ENCODE results near the gene UBE2G1.
A peak's percentile ranks its signal among the peaks of the same experiment; 100 is the strongest.
"Not testable (repeated sequence)": the region's sequence is repeated elsewhere in the genome, so short reads cannot be mapped to it uniquely, and the experiment has no call there.

Gene UBE2G1

DNA sequence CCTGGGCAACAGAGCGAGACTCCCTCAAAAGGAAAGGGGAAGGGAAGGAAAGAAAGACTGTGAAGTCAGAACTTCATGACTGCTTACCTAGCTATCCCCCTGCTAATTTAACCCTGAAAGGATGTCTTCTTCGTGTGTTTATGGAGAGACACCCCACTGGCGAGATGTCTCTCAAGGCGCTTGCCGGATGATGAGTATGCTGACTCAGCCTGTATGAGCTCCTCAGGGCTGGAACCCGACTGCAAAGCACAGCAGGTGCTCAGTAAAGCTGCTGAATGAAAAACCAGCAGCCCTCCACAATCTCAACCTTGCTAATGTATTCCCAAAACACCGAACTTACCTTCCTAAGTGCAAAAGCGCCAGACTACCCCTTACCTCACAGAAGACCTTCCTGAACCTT is 105.0 kb downstream of the UBE2G1 start:
- Mint-ChIP-seq H3K9me3 (no peaks in the 10 kb centered on the region), H3K4me3 (no peak overlapping the region), H3K36me3 (ENCODE audit: insufficient read depth) (peaks cover 16% of the 10 kb centered on the region), H3K27me3 (no peaks in the 10 kb centered on the region), H3K27ac (no peak overlapping the region), H3K4me1 (ENCODE audit: low read depth in 2 of 2) (peaks cover 38% of the 10 kb centered on the region in 2 donors)
- ATAC-seq (replicated peaks) (no peak), DNase-seq (no peak)

GRCh38 chr17:4258867-4259266 is 107.6 kb downstream of the UBE2G1 start:
- H3K36me3 Mint-ChIP-seq (ENCODE audit: insufficient read depth) = peaks cover 17% of the 10 kb centered on the region
- no peaks in the 10 kb centered on the region for H3K9me3 Mint-ChIP-seq
- H3K27ac Mint-ChIP-seq = no peak overlapping the region
- peaks cover 35% of the 10 kb centered on the region in 2 donors for H3K4me1 Mint-ChIP-seq (ENCODE audit: low read depth in 2 of 2)
- ATAC-seq (replicated peaks) (no peak), DNase-seq (no peak)
- no peak overlapping the region for H3K4me3 Mint-ChIP-seq
- no peaks in the 10 kb centered on the region for H3K27me3 Mint-ChIP-seq

GRCh38 chr17:4256952-4257351 is 109.5 kb downstream of the UBE2G1 start:
- peaks cover 14% of the 10 kb centered on the region for H3K36me3 Mint-ChIP-seq (ENCODE audit: insufficient read depth)
- no peaks in the 10 kb centered on the region for H3K27me3 Mint-ChIP-seq
- no peak overlapping the region for H3K27ac Mint-ChIP-seq
- no peak overlapping the region for H3K4me3 Mint-ChIP-seq
- DNase-seq (no peak), ATAC-seq (replicated peaks) (no peak)
- peaks cover 28 to 40% of the 10 kb centered on the region in 2 donors for H3K4me1 Mint-ChIP-seq (ENCODE audit: low read depth in 2 of 2)
- no peaks in the 10 kb centered on the region for H3K9me3 Mint-ChIP-seq

GRCh38 chr17:4255271-4255670 is 111.2 kb downstream of the UBE2G1 start:
- not testable (repeated sequence) for H3K27me3 Mint-ChIP-seq; H3K9me3 Mint-ChIP-seq; DNase-seq; H3K4me3 Mint-ChIP-seq; ATAC-seq (replicated peaks)
- H3K36me3 Mint-ChIP-seq (ENCODE audit: insufficient read depth) = peaks cover 12% of the 10 kb centered on the region
- peaks cover 24 to 37% of the 10 kb centered on the region in 2 donors for H3K4me1 Mint-ChIP-seq (ENCODE audit: low read depth in 2 of 2)
- H3K27ac Mint-ChIP-seq = peak overlapping the region; percentile 30 to 79

GRCh38 chr17:4250887-4251286 is 115.6 kb downstream of the UBE2G1 start:
- ATAC-seq (replicated peaks) = no peak
- Mint-ChIP-seq H3K27ac (no peak overlapping the region), H3K4me1 (ENCODE audit: low read depth in 2 of 2) (peaks cover 22 to 52% of the 10 kb centered on the region in 2 donors), H3K9me3 (no peaks in the 10 kb centered on the region), H3K27me3 (no peaks in the 10 kb centered on the region), H3K4me3 (no peak overlapping the region), H3K36me3 (ENCODE audit: insufficient read depth) (peaks cover 8% of the 10 kb centered on the region)
- no peak for DNase-seq

DNA sequence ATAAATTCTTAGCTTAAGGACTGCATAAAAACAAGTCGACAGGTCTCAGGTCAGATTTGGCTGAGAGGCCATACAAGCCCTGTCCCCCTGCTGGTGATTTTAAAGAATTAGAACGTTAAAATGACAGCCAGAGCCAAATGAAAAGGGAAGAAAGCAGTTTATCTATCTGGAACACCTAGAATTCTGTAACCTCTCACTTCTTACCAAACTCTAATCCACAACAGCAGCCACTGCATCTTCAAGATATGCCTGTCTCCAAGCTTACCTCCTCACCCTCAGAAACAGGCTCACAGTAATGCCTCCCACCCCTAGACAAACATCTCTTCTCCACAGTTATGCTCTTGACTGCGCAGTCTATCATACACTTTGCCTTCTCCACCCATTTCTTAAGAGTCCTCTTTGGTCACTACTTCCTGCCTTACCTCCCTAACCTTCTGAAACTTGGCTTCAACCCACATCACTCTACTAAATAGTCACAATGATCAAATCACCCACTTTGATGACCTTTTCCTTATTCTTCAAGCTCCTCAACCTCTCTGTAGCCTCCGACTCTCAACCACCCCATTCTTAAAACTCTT is 116.9 kb downstream of the UBE2G1 start:
- DNase-seq (no peak), ATAC-seq (replicated peaks) (no peak)
- no peak overlapping the region for H3K27ac Mint-ChIP-seq
- H3K27me3 Mint-ChIP-seq = no peaks in the 10 kb centered on the region
- peaks cover 7% of the 10 kb centered on the region for H3K36me3 Mint-ChIP-seq (ENCODE audit: insufficient read depth)
- H3K9me3 Mint-ChIP-seq = no peaks in the 10 kb centered on the region
- no peak overlapping the region for H3K4me3 Mint-ChIP-seq
- H3K4me1 Mint-ChIP-seq (ENCODE audit: low read depth in 2 of 2) = peaks cover 21 to 54% of the 10 kb centered on the region in 2 donors

DNA sequence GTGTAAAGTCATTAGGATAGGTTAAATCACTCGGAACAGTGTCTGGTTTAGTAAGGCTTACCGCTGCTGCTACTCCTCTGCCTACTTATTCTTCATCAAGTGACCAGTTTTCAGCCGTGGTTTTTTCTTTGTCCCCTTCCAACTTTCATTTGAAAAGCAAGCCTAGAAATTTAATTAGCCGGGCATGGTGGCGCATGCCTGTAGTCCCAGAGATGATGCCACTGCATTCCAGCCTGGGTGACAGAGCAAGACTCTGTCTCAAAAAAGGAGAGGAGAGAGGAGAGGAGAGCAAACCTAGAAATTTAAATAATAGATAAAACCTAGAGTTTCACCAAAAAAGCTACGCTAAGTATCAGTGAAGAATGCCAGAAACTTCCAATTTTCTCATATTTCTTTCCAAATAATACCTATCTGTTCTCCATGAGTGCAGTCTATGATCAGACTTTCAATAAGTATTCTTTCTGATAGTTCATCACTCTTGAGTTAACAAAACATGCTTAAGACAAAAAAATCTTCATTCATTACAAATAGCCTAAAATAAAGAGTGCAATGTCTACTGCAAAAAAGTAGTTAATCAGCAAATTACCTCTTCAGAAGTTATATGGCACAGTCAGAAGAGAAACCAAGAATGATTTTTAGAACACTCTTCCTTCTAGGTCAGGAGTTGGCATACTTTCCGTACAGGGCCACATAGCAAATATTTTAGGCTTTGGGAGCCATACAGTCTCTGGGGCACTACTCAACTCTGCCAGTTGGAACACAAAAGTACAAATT is 117.8 kb downstream of the UBE2G1 start:
- peaks cover 7% of the 10 kb centered on the region for H3K36me3 Mint-ChIP-seq (ENCODE audit: insufficient read depth)
- ATAC-seq (replicated peaks) (no peak), DNase-seq (no peak)
- no peaks in the 10 kb centered on the region for H3K9me3 Mint-ChIP-seq
- no peak overlapping the region for H3K4me3 Mint-ChIP-seq
- H3K27ac Mint-ChIP-seq = no peak overlapping the region
- no peaks in the 10 kb centered on the region for H3K27me3 Mint-ChIP-seq
- peaks cover 22 to 56% of the 10 kb centered on the region in 2 donors for H3K4me1 Mint-ChIP-seq (ENCODE audit: low read depth in 2 of 2)

- no peak for DNase-seq
- H3K9me3 Mint-ChIP-seq = no peaks in the 10 kb centered on the region
- no peaks in the 10 kb centered on the region for H3K27me3 Mint-ChIP-seq
- no peak for ATAC-seq (replicated peaks)
- peaks cover 18 to 49% of the 10 kb centered on the region in 2 donors for H3K4me1 Mint-ChIP-seq (ENCODE audit: low read depth in 2 of 2)
- no peak overlapping the region for H3K27ac Mint-ChIP-seq
- no peak overlapping the region for H3K4me3 Mint-ChIP-seq
- peaks cover 7% of the 10 kb centered on the region for H3K36me3 Mint-ChIP-seq (ENCODE audit: insufficient read depth)
These were observed 118.5 kb downstream of the UBE2G1 start for GRCh38 chr17:4247971-4248388.

DNA sequence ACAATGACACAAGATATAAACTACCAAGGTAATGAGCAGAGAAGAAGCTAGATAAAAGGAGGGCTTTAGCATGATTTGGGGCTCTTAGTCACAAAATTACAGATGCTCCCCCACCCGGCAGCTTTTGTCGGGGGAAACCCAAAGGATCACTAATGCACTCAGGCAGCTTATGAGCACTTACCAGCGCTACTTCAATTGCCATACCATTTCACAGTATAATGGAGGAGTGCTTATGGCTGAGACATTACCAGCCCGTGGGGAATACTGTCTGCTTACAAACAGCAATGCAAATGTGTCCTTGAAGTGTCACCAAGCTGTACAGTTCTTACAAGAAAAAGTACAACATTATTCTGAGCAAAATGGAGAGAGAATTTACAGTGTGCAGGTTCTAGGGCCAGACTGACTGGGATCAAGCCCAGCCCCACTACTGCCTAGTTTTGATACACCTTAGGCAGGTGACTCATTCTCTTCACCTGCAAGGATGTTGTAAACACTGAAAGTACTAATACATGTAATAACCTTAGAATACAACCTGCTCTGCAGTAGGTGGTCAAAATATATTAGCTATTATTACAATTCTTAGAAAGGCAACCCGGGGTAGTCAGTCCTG is 119.0 kb downstream of the UBE2G1 start:
- no peak overlapping the region for H3K4me3 Mint-ChIP-seq
- H3K36me3 Mint-ChIP-seq (ENCODE audit: insufficient read depth) = peaks cover 7% of the 10 kb centered on the region
- no peaks in the 10 kb centered on the region for H3K27me3 Mint-ChIP-seq
- DNase-seq = no peak
- H3K27ac Mint-ChIP-seq = peak overlapping the region in 1 of 2 donors; percentile 49
- no peak for ATAC-seq (replicated peaks)
- H3K4me1 Mint-ChIP-seq (ENCODE audit: low read depth in 2 of 2) = peaks cover 18 to 45% of the 10 kb centered on the region in 2 donors
- H3K9me3 Mint-ChIP-seq = no peaks in the 10 kb centered on the region

DNA sequence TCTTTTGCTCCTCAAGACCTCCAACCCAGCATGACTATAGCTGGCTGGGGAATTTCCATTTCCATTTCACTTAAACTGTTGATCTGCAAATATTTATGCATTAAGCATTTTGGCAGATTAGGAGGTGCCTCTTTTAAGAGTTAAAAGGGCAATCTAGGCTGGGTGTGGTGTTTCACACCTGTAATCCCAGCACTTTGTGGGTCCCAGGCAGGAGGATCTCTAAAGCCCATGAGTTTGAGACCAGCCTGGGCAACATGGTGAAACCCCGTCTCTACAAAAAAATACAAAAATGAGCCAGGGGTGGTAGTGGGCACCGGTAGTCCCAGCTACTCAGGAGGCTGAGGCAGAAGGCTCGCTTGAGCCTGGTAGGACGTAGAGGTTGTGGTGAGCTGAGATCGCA is 119.8 kb downstream of the UBE2G1 start:
- no peaks in the 10 kb centered on the region for H3K9me3 Mint-ChIP-seq
- H3K27me3 Mint-ChIP-seq = no peaks in the 10 kb centered on the region
- DNase-seq = no peak
- no peak for ATAC-seq (replicated peaks)
- peaks cover 16 to 39% of the 10 kb centered on the region in 2 donors for H3K4me1 Mint-ChIP-seq (ENCODE audit: low read depth in 2 of 2)
- H3K27ac Mint-ChIP-seq = peak overlapping the region; percentile 6 to 49
- H3K36me3 Mint-ChIP-seq (ENCODE audit: insufficient read depth) = peaks cover 15% of the 10 kb centered on the region
- H3K4me3 Mint-ChIP-seq = no peak overlapping the region

DNA sequence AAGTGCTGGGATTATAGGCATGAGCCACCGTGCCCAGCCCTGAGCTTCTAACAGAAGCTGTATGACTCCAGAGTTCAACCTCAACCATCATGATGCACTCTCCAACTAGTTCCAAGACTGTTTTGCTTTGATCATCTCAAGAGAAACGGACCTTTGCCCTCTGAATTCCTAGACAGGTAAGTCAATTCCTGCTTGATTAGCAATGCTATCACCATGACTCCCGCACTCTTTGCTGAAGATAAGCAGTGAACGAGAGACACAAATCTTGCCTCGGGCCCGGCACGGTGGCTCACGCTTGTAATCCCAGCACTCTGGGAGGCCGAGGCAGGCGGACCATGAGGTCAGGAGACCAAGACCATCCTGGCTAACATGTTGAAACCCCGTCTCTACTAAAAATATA is 124.9 kb downstream of the UBE2G1 start:
- ATAC-seq (replicated peaks) (no peak), DNase-seq (no peak)
- Mint-ChIP-seq H3K27me3 (no peaks in the 10 kb centered on the region), H3K27ac (no peak overlapping the region), H3K4me1 (ENCODE audit: low read depth in 2 of 2) (peaks cover 4 to 19% of the 10 kb centered on the region in 2 donors), H3K36me3 (ENCODE audit: insufficient read depth) (peaks cover 54% of the 10 kb centered on the region), H3K9me3 (no peaks in the 10 kb centered on the region), H3K4me3 (no peak overlapping the region)

DNA sequence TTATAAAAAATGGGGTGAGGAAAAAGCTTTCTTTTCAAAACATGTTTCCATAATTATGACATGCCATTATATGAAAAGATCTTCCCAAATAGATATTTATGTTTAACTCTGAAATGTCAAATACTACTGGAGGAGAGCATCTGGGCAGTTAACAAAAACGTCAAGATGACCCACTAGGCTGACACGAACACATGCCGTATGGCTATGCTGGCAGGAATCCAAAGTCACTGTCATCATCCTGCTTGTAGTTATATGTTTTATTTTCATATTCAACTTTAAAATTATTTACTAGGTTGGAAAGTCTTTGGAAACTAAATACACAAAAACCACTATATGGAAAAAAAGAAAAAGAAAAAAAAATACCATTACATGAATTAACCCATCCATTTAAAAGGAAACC is 130.0 kb downstream of the UBE2G1 start:
- Mint-ChIP-seq H3K4me3 (no peak overlapping the region), H3K36me3 (ENCODE audit: insufficient read depth) (peaks cover 67% of the 10 kb centered on the region), H3K27me3 (no peaks in the 10 kb centered on the region), H3K9me3 (no peaks in the 10 kb centered on the region), H3K4me1 (ENCODE audit: low read depth in 2 of 2) (peaks cover 13 to 25% of the 10 kb centered on the region in 2 donors), H3K27ac (no peak overlapping the region)
- no peak for ATAC-seq (replicated peaks)
- no peak for DNase-seq

- Mint-ChIP-seq H3K4me1 (ENCODE audit: low read depth in 2 of 2) (peaks cover 13 to 26% of the 10 kb centered on the region in 2 donors), H3K27ac (no peak overlapping the region), H3K9me3 (no peaks in the 10 kb centered on the region), H3K27me3 (no peaks in the 10 kb centered on the region), H3K4me3 (no peak overlapping the region), H3K36me3 (ENCODE audit: insufficient read depth) (peaks cover 62% of the 10 kb centered on the region)
- no peak for ATAC-seq (replicated peaks)
- no peak for DNase-seq
These were observed 130.8 kb downstream of the UBE2G1 start for GRCh38 chr17:4235372-4236279.
